Activated CD8-positive, alpha-beta memory T cell treated with anti-CD3 and anti-CD28 coated beads for 4 hours (primary cell): Measurements from ENCODE around the gene ZFYVE21.

Experiments used
- DNase-seq, 2 donors: peaks; one replicate each; pipeline ENCODE4 v3.0.0-alpha.2; 2020; ENCODE audit warnings: low read depth in 2 of 2

Gene ZFYVE21

DNA sequence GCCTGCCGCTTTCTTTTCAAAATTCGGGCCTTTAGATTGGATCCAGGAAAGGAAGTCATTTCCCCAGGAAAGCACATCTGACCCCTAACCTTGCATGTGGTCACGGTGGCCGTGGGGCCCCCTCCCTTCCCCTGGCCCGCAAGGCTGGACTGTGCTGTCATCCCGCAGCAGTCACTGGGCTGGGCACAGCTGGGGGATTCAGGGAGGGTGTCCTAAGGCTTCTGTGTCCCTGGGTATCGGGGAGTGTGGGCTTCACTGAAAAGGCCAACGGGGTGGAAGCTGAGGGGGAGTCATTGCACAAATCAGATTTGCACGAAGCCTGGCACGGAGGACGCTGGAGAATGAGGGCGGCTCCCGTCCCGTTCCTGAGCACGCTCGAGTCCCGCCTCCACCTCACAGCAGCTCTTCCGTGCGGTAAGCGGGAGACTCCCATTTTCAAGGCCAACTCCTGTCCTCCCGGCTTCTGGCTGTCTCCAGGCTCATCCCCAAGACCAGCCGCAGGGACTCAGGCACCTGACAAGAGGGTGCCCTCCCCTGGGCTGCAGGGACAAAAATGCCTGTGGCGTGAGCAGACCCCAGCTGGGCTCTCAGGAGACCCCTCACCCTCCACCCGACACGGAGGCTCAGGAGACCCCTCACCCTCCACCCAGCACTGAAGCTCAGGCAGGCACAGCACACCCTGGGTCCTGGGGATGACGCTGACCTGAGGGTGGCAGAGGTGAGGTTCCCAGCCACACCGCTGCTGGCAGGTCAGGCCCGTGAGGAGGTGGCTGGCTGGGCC, 9.9 kb upstream of the ZFYVE21 start:
- no peak for DNase-seq

DNA sequence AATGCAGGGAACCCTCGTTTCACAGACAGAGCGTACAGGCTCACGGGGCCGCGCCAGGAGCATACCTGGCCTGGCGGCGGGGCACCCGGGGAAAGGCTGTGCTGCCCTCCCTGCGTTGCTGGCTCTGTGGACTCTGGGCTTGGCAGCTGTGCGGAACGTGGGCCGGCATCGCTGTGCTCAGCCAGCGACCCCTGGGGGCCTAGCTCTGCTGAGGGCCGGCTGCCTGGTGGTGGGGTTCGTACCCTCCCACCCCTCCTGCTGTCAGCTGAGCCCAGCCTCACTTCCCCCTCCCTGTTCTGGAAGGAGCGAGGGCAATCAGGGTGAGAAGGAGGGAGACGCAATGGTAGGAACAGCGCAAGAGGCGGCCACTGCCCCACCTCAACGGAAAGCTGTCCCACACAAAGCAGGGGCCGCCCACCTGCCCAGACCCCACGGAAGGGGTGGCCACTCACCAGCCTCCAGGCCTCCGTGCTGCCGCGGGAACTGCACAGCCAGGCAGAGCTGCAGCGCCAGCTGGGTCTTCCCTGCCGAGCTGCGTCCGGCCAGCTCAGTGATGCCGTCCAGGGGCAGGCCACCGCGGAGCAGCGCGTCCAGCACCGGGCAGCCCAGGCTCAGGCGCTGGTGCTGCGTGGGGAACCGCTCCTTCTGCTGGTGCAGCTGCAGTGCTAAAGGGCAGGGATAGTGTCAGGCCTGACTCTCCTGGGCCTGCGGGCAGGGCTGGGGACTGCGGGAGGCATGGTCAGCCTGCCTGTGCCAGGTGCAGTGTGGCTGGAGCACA, 8.9 kb upstream of the ZFYVE21 start:
- DNase-seq, result no peak

DNA sequence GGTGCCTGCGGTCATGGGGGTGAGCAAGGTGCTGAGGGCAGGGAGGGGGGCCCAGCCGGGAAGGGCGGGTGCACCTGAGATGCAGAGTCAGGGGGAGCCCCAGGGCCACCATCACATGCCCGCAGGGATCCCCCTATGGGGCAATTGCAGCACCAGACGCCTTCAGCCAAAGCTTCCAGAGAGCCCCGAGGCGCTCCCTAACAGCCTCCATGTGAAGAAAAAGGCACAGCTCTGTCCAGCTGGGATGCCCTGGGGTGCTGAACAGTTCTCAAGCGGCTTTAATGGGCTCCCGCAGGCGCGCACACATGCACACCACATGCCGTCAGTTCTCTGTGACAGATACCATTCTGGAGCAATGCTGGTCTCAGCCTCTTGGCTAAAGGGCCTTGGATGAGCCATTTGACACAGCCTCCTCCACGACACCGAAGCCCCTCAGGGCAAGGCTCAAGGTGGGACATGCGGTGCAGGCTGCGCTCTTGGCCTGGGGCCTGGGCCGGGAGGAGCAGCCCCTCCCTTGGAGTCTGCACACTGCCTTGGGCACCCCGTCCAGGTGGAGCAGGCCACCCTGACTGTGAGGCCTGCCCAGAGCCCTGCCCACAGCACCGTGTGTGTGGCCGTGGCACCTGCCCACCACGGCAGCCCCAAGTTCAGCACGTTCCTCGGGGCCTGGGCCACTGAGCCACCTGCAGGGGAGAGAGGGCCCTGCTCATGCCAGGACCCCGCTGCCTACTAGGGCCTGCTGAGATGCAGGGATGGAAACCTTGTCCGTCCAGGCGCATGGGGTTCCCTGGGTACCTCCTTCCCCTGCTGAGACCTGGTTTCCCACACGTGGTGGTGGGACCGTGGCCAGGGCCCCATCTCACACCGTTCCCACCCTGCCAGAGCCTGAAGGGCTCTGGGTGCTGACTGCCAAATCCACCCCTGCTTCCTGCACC, 8.0 kb upstream of the ZFYVE21 start:
- DNase-seq, result no peak

DNA sequence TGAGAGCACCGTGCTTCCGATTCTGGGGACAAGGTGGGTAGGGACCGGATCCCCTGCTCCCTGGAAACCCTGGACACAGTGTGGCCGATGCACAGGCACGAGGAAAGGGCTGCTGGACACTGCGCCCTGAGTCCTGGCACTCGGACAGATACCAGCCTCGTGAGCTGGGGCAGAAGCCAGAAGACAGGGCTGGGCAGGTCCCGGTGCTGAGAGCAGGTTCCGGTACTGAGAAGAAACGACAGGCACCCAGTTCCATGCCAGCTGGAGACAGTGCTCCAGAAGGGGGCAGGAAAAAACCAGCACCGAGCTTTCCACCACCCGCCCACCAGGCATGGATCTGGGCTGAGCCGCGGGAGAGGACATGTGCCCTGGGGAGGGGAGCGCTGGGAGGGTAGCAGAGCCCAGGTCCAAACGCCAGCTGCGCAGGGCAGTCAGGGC, 6.8 kb upstream of the ZFYVE21 start:
- DNase-seq, result no peak

DNA sequence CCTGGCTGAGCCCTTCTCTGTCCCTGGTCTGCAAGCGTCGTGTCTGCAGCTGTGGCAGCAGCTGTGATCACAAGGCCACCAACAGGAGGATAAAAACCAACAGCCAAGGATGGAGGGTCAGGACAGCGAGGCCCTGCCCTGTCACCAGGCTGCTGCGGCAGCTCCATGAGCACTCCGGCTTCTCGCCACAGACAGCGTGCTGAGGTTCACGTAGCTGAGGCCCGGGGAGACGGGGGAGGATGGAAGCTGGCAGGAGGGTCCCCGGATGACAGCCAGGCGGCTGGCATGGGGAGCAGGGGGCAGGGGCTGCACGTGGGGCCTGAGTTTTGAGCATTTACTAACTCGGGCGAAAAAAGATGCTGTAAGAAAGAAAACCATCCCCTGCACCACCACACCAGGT, 5.8 kb upstream of the ZFYVE21 start:
- no peak for DNase-seq

DNA sequence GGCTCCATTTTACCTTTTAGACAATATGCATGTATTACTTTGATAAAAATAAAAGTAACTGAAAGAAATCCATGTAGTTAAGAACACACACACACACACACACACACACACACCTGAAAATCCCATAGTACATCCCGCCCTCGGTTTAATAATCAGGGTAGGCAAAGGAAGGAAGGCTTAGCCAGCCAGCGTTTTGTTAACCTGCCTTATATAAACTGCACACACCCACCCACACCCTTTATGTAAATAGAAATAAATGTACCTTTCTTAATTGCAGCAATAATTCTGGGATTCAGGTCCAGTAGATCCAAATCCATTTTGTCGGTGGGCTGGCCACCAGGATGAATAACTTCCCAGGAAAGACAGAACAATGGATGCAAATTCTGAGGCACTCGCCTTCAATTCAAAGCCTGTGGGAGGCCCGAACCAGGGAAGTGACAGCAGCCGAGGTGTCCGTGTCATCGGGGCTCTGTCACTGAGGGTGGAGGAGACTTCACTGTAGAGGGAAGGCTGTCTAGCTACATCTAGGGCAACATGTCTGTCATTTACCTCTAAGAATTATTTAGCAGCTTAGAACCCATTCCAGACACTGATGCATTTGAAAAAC, 4.7 kb upstream of the ZFYVE21 start:
- DNase-seq, result no peak

DNA sequence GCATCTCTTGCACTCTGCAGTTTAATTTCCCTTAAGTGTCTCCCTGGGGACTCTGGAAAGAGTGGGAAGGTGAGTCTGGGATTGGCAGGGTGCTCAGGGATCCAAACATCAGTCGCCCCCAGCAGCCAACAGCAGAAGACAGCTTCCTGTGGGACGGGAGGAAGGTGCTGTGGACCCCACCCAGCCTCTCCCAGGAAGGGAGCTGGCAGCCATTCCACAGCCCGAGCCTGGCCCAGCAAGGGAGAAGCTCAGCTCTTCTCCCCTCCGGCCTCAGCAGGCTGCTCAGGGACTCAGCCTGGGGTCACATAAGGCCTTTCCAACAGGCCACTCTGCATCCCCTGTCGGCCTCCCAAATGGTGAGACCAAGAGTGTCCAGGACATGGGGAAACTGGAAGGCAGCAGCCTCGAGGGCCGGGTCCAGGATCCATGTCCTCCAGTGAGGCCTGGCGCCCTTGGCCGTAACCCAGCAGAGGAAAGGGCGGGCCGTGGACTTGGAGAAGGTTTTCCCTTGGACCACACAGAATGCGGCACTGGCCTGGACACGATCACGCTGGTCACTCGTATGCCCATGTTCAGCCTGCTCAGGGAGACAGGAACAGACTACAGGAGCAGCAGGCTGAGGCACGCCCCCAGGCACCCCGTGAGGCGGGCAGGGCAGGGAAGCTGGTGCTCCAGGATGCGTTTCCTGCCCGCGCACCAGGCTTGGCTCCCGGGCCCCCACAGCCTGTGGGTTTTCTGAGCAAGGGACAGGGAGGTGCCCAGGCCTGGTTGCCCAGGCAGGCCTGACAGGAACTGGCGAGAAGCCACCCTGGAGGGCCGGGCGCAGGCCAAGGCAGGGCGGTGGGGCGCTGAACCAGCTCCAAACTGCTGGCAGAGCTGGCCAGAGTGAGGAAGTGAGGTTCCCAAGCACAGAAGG, 3.8 kb upstream of the ZFYVE21 start:
- DNase-seq, result no peak

DNA sequence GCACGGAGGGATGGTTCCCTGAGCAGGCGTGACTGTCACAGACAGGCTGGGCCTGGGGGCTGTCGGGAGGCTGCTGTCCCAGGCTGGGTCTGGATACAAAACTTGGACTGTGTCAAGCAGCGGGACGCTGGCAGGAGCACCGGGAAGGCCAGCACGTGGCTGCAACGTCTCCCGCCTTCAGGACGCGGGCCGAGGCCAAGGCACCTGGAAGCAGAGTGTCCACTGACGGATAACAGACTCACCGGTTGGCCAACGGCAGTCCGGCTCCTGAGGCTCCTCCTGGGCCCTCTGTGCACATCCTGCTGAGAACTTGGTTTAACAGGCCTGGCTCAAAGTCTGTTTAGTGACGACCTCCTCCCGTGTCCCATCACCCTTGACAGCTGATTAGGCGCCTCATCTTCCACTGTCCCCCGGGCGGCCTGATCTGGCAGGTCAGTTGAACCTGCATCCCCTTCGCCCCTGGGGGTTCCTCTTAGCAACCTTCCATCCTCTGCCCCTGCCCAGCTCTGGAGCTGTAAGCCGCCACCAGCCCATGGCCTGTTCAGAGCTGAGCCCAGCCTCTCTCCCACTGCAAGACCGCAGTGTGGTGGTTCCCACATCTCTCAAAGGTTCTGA, 2.9 kb upstream of the ZFYVE21 start:
- DNase-seq, result no peak

DNA sequence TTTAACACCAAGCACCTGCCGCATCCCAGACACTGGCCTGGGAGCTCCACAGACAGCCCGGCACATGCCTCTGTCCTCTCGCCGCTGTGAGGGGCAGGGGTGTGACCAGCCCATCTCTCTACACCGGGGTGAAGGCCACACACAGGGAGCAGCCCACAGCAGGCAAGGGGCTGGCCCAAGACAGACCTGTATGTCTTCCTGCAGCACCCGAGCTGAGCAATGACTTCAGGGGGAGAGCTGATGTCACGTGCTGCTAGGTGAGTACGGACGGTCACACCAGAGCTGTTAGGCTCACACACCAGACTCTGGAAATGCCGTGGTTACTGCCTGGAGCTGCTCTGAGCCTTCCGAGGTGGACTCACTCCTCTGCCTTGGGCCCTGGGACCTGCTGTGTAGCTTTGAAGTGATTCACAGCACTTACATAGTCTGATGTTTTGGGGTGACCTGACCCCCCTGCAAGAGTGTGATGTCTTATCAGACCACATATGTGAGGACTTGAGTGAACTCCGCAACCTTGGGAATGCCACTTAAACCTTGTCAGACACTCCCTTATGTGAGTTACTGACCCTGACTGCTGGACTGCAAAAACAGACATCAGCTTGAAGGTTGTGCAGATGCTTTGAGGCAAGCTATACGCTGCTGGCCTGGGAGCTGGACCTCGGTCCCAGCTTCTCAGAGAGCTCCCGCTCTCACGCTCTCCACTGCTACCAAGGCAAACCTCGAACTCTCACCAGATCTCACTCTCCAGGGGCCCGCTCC, 2.1 kb upstream of the ZFYVE21 start:
- no peak for DNase-seq

DNA sequence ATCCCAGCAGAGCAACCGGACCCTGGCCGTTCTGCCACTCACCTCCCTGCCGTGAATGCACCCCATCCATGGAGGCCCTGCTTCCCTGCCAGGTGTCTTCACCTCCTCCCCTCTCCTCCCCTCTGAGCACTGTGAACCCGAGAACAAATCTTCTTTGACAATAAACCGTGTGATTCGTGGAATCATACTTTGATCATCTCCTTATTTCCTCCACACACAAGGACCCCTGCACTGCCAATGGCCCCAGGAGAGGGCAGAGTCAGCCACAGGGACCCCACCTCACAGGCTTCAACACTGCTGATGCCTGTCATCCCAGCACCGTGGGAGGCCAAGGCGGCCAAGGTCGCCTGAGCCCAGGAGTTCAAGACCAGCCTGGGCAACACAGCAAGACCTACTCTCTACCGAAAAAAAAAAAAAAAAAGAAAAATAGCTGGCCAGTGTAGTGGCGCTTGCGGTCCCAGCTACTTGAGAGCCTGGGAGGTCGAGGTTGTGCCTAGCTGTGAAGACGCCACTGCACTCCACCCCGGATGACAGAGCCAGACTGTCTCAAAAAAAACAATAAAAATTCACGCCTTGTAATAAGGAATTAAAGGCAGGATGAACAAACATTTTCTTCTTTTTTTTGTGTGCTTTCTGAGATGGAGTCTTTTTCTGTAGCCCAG, 1.4 kb upstream of the ZFYVE21 start:
- DNase-seq, result no peak

DNA sequence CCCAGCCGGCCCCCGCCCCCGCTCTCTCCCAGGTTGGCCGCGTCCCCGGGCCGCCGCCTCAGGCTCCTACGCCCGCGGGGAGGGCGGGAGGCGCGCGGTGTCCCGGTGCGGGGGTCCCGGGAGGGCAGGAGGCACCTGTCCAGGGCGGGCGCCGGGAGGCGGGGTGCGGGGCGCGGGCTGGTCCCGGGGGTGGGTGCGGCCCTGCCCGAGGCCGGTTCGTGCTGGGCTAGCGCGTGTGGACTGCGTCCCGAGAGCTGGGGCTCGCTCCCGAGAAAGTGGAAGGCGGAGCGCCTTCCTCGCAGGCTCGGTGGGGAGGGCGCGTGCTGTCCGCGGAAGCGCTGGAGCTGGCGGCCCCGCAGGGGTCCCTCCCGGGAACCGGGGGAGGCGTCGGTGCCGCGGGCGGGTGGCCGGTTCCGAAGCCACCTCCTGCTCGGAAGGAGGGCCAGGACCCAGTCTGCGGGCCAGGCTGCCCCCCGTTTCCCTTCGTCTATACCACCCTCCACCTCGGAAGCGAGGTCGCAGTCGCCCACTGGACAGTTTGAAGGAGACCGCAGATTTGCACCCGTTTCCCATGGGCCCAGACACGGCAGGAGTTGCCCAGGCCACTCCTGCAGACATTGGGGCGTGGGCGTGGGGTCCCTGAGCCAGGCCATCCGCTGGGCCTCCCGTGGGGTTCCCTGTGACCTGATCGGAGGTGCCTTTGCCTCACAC, 636 bp downstream of the ZFYVE21 start:
- no peak for DNase-seq

DNA sequence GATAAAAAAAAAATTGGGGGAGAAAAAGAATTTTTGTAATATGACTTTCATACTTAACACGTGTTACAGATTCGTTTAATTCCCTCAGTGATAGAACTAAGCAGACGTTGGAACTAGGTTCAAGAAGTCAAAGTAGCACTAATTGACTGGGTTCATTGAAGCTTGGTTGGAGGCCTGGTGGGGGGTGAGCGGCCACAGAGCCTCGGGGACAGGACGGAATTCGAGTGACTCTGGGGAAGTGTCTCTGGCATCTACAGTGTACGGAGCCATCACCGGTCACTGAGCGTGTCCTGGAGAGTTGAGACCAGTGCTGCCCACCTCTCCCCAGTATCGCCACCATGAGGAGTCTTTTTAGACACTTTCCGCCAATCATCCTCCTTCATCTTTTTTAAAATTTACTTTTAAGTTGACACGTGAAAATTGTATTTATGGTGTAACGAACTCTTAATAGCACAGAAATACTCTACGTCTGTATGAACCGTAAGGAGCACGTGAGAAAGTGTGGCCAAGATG, 1.3 kb downstream of the ZFYVE21 start:
- no peak for DNase-seq

DNA sequence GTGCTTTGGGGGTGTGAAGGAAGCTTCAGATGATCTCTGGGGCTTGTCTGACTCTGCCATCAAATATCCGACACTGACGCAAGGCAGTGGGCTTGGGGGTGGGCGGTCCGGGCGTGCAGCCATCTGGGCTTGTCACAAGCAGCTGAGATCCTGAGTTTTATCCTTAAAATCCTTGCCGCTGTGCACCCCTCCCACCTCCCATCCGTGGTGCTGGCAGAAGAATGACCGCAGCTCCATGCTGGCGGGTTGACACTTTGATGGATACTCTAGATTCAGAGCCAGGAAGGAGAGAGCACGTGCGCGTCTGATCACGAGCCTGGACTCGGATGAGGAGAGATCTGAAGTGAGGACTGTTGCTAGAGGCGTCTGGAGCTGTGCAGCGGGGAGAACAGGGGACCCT, 3.0 kb downstream of the ZFYVE21 start:
- DNase-seq, result no peak

DNA sequence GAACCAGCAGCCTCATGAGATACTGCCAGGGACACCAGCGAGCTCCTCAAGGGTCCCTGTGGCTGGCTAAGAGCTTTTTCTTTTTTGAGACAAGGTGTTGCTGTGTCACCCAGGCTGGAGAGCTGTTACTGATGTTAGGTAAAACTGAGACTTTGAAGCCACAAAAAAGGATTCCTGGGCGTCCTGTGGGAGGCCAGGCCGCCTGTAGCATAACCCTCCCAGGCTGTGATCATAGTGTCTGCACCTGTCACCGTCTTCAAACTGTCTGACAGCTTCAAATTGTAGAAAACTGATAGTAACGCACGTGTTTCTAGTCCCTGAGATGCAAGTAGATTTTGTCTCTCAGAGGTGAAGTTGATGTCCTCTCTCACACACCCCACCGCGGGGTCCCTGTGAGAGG, 4.1 kb downstream of the ZFYVE21 start:
- no peak for DNase-seq

DNA sequence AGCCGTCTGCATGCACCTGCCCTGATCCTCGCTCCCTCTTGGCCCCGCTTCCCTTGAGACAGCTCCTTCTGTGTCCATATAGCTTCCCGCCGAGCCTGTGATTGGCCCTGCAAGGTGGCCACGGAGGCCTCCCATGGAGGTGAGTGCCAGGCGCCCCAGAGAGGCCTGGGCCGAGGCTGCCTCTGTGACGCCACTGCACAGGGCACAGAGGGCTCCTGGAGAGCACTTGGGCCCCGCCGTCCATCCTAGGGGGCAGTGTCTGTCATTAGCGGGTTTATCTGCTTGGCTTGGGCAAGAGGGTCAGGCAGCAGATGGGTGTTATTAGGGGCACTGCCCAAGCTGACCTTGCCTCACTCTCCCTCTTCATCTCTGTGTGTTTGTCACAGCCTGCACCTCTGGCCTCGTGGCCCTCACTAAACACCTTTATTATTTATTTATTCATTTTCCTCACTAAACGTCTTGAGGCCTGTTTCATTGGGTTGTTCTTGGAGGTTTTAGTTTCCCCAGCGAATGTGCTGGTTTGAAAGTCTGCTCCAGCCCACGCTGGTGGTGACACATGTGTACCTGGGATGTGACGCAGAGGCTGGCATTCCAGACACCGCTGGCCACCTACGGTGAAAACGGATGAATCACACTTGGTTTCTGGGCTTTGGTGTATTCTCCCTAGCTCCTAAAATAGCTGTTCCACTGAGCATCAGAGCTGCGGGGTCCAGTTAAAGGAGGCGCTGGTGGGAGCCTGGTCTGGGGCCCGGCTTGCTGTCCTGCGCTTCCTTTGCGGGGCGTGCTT, 5.9 kb downstream of the ZFYVE21 start:
- no peak for DNase-seq

DNA sequence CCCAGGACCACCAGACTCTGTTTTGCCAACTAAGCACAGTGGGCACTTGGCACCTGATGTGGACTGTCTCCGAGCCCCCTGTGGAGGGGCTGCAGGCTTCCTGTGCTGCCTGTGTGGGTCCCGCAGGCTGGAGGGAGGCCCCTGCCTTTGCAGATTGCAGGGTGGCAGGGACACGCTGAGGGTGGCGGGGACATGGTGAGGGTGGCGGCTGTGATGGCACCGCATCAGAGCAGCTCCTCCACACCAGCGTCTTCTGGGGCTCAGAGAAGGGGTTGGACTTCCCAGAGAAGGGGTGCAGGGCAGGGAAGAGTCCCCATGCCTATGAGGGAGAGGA, 8.1 kb downstream of the ZFYVE21 start:
- no peak for DNase-seq

DNA sequence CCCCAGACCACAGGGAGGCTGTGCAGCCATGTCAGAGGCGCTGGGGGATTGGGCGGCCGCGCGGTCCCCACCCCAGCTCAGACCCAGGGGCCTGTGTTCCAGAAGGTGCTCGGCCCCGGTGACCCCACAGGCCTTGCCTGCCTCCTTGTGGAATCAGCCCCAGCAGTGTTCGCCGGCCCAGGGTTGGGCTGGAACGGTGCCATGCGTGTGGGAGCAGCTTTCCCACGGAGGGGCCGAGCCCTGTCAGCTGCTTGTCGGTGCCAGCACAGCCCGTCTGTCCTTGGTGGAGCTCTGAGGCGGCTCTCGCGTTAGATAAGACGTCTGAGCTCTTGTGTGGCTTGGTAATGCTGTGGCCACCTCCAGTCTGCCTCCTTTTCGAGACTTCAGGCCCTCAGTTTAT, 8.5 kb downstream of the ZFYVE21 start:
- no peak for DNase-seq
